ENCODE data around the gene ILKAP. TPM values are rescaled to one million over a fixed set of nuclear protein-coding genes. Genes with fewer than 3 reads are reported as not detected.

Gene ILKAP
- total RNA-seq, 2 donors from 2014 or later: 53.2 to 55.5 TPM

GRCh38 chr2:238135601-238136150 lies 67.8 kb downstream of the ILKAP start:
- Mint-ChIP-seq H3K36me3 (ENCODE audit: insufficient read depth in 2 of 2) (no peaks in the 10 kb centered on the region), H3K27me3 (ENCODE audit: low read depth) (no peaks in the 10 kb centered on the region), H3K4me3 (no peak overlapping the region), H3K4me1 (ENCODE audit: low read depth) (no peaks in the 10 kb centered on the region), H3K27ac (no peak overlapping the region), H3K9me3 (no peaks in the 10 kb centered on the region)
- DNase-seq (no peak), ATAC-seq (replicated peaks in 1 of 2) (no peak)

- Mint-ChIP-seq H3K4me1 (ENCODE audit: low read depth) (no peaks in the 10 kb centered on the region), H3K4me3 (no peak overlapping the region)
Observed at GRCh38 chr2:238134393-238134785, 69.1 kb downstream of the ILKAP start.

GRCh38 chr2:238133499-238134392 lies 69.7 kb downstream of the ILKAP start:
- ATAC-seq (replicated peaks in 1 of 2): no peak
- no peak for DNase-seq
- Mint-ChIP-seq H3K36me3 (ENCODE audit: insufficient read depth in 2 of 2) (no peaks in the 10 kb centered on the region), H3K9me3 (no peaks in the 10 kb centered on the region), H3K27ac (peak overlapping the region; percentile 27), H3K27me3 (ENCODE audit: low read depth) (no peaks in the 10 kb centered on the region), H3K4me3 (no peak overlapping the region), H3K4me1 (ENCODE audit: low read depth) (no peaks in the 10 kb centered on the region)

More at GRCh38 chr2:238134393-238134785, 69.1 kb downstream of the ILKAP start:
- no peaks in the 10 kb centered on the region for H3K27me3 Mint-ChIP-seq (ENCODE audit: low read depth)
- no peaks in the 10 kb centered on the region for H3K9me3 Mint-ChIP-seq
- no peaks in the 10 kb centered on the region for H3K36me3 Mint-ChIP-seq (ENCODE audit: insufficient read depth in 2 of 2)
- ATAC-seq (replicated peaks in 1 of 2): no peak
- no peak for DNase-seq
- no peak overlapping the region for H3K27ac Mint-ChIP-seq

- Mint-ChIP-seq H3K27me3 (ENCODE audit: low read depth) (no peaks in the 10 kb centered on the region), H3K4me3 (no peak overlapping the region), H3K4me1 (ENCODE audit: low read depth) (no peaks in the 10 kb centered on the region), H3K9me3 (no peaks in the 10 kb centered on the region), H3K27ac (no peak overlapping the region), H3K36me3 (ENCODE audit: insufficient read depth in 2 of 2) (no peaks in the 10 kb centered on the region)
- ATAC-seq (replicated peaks in 1 of 2) (no peak), DNase-seq (no peak)
Observed at GRCh38 chr2:238132463-238133450, 70.7 kb downstream of the ILKAP start.

GRCh38 chr2:238131761-238132462 lies 71.6 kb downstream of the ILKAP start:
- H3K4me3 Mint-ChIP-seq: no peak overlapping the region

GRCh38 chr2:238130696-238131628 lies 72.5 kb downstream of the ILKAP start:
- DNase-seq: no peak
- Mint-ChIP-seq H3K9me3 (no peaks in the 10 kb centered on the region), H3K4me1 (ENCODE audit: low read depth) (no peaks in the 10 kb centered on the region), H3K27me3 (ENCODE audit: low read depth) (no peaks in the 10 kb centered on the region), H3K27ac (no peak overlapping the region), H3K4me3 (no peak overlapping the region), H3K36me3 (ENCODE audit: insufficient read depth in 2 of 2) (no peaks in the 10 kb centered on the region)
- ATAC-seq (replicated peaks in 1 of 2): no peak

More at GRCh38 chr2:238131761-238132462, 71.6 kb downstream of the ILKAP start:
- no peak overlapping the region for H3K27ac Mint-ChIP-seq
- DNase-seq: no peak
- no peaks in the 10 kb centered on the region for H3K36me3 Mint-ChIP-seq (ENCODE audit: insufficient read depth in 2 of 2)
- ATAC-seq (replicated peaks in 1 of 2): no peak
- H3K4me1 Mint-ChIP-seq (ENCODE audit: low read depth): no peaks in the 10 kb centered on the region
- H3K27me3 Mint-ChIP-seq (ENCODE audit: low read depth): no peaks in the 10 kb centered on the region
- H3K9me3 Mint-ChIP-seq: no peaks in the 10 kb centered on the region

GRCh38 chr2:238130111-238130695 lies 73.3 kb downstream of the ILKAP start:
- no peaks in the 10 kb centered on the region for H3K9me3 Mint-ChIP-seq
- ATAC-seq (replicated peaks in 1 of 2) (no peak), DNase-seq (no peak)
- H3K36me3 Mint-ChIP-seq (ENCODE audit: insufficient read depth in 2 of 2): no peaks in the 10 kb centered on the region
- no peaks in the 10 kb centered on the region for H3K27me3 Mint-ChIP-seq (ENCODE audit: low read depth)
- H3K4me1 Mint-ChIP-seq (ENCODE audit: low read depth): no peaks in the 10 kb centered on the region
- no peak overlapping the region for H3K4me3 Mint-ChIP-seq
- no peak overlapping the region for H3K27ac Mint-ChIP-seq

- Mint-ChIP-seq H3K27ac (no peak overlapping the region), H3K9me3 (no peaks in the 10 kb centered on the region), H3K4me3 (no peak overlapping the region), H3K27me3 (ENCODE audit: low read depth) (no peaks in the 10 kb centered on the region), H3K36me3 (ENCODE audit: insufficient read depth in 2 of 2) (no peaks in the 10 kb centered on the region), H3K4me1 (ENCODE audit: low read depth) (no peaks in the 10 kb centered on the region)
- no peak for ATAC-seq (replicated peaks in 1 of 2)
- no peak for DNase-seq
Observed at GRCh38 chr2:238129166-238130010, 74.1 kb downstream of the ILKAP start.

GRCh38 chr2:238128534-238129001 lies 74.9 kb downstream of the ILKAP start:
- Mint-ChIP-seq H3K4me3 (no peak overlapping the region), H3K4me1 (ENCODE audit: low read depth) (no peaks in the 10 kb centered on the region), H3K9me3 (no peaks in the 10 kb centered on the region), H3K36me3 (ENCODE audit: insufficient read depth in 2 of 2) (no peaks in the 10 kb centered on the region), H3K27me3 (ENCODE audit: low read depth) (no peaks in the 10 kb centered on the region), H3K27ac (no peak overlapping the region)
- no peak for ATAC-seq (replicated peaks in 1 of 2)
- no peak for DNase-seq

- DNase-seq (no peak), ATAC-seq (replicated peaks in 1 of 2) (no peak)
- H3K27ac Mint-ChIP-seq: no peak overlapping the region
- H3K4me1 Mint-ChIP-seq (ENCODE audit: low read depth): no peaks in the 10 kb centered on the region
- H3K27me3 Mint-ChIP-seq (ENCODE audit: low read depth): no peaks in the 10 kb centered on the region
- H3K4me3 Mint-ChIP-seq: no peak overlapping the region
- no peaks in the 10 kb centered on the region for H3K9me3 Mint-ChIP-seq
- no peaks in the 10 kb centered on the region for H3K36me3 Mint-ChIP-seq (ENCODE audit: insufficient read depth in 2 of 2)
Observed at GRCh38 chr2:238128061-238128440, 75.4 kb downstream of the ILKAP start.
